Right hindlimb (tissue), 1 donor: ENCODE results near the gene LEMD1.

Source experiments
- DNase-seq: peaks from one replicate; pipeline ENCODE4 v3.0.0-alpha.2; 2018

LEMD1 gene

GRCh38 chr1:205421798-205422197 lies at the start of gene LEMD1:
LEMD1 (minus strand) TSS chr1:205422056; CDS start chr1:205420536, 1,520 bp downstream.
- DNase-seq, result no peak

- DNase-seq, result no peak
These were observed 48.3 kb upstream of the LEMD1 start for GRCh38 chr1:205470131-205470530.

- DNase-seq, result peak; percentile 50
These were observed 44.9 kb upstream of the LEMD1 start for GRCh38 chr1:205466595-205467220.

- DNase-seq, result no peak
These were observed 43.5 kb upstream of the LEMD1 start for GRCh38 chr1:205465392-205465791.

- DNase-seq, result peak; percentile 76
These were observed 37.1 kb upstream of the LEMD1 start for GRCh38 chr1:205458777-205459566.

GRCh38 chr1:205456868-205457745 lies 35.3 kb upstream of the LEMD1 start:
- DNase-seq, result no peak

- DNase-seq, result no peak
These were observed 34.6 kb upstream of the LEMD1 start for GRCh38 chr1:205456383-205456867.

- DNase-seq, result no peak
These were observed 33.9 kb upstream of the LEMD1 start, which contains the start of gene BLACAT1 for GRCh38 chr1:205455581-205456382. BLACAT1 (minus strand) TSS chr1:205456045.

GRCh38 chr1:205454903-205455335 lies 33.1 kb upstream of the LEMD1 start:
- DNase-seq, result no peak

GRCh38 chr1:205453466-205453865 lies 31.6 kb upstream of the LEMD1 start:
- no peak for DNase-seq

GRCh38 chr1:205452933-205453332 lies 31.1 kb upstream of the LEMD1 start:
- DNase-seq, result no peak

- no peak for DNase-seq
These were observed 30.5 kb upstream of the LEMD1 start for GRCh38 chr1:205452364-205452763.

GRCh38 chr1:205451759-205452164 lies 29.9 kb upstream of the LEMD1 start:
- DNase-seq, result no peak

- no peak for DNase-seq
These were observed 29.3 kb upstream of the LEMD1 start for GRCh38 chr1:205451202-205451601.

- DNase-seq, result no peak
These were observed 28.6 kb upstream of the LEMD1 start for GRCh38 chr1:205450448-205450847.

GRCh38 chr1:205449750-205450443 lies 28.0 kb upstream of the LEMD1 start:
- peak; percentile 54 for DNase-seq

GRCh38 chr1:205449254-205449749 lies 27.4 kb upstream of the LEMD1 start:
- DNase-seq, result no peak

GRCh38 chr1:205448540-205449253 lies 26.8 kb upstream of the LEMD1 start:
- DNase-seq, result no peak

- no peak for DNase-seq
These were observed 25.8 kb upstream of the LEMD1 start for GRCh38 chr1:205447457-205448341.

- DNase-seq, result no peak
These were observed 25.0 kb upstream of the LEMD1 start for GRCh38 chr1:205446828-205447227.
